H7 (cell line): Measurements from ENCODE around the gene MYBPHL. TPM values are rescaled to one million over a fixed set of nuclear protein-coding genes. Genes with fewer than 3 reads are reported as not detected.

Experiments used
- DNase-seq: peaks from one replicate; pipeline ENCODE4 v3.0.0; 2012
- H3K27me3 ChIP-seq: 2 replicates; pipeline ENCODE4 v1.6.0; 2011; ENCODE audit warnings: mild to moderate bottlenecking, low read length; ENCODE audit not compliant: control insufficient read depth, insufficient read depth
- H3K36me3 ChIP-seq: replicated peaks from 2 replicates; pipeline ENCODE4 v1.5.1; 2011; ENCODE audit warnings: low read length; ENCODE audit not compliant: control insufficient read depth, insufficient read depth
- H3K4me3 ChIP-seq: 2 replicates; pipeline ENCODE4 v1.5.1; 2011; ENCODE audit warnings: low read depth, mild to moderate bottlenecking, control low read depth, low read length, moderate library complexity; ENCODE audit not compliant: insufficient read depth
- total RNA-seq: library from RNA; depleted of rRNA; stranded (reverse); fragments of >200 nt; shearing (Covaris generic); gene quantifications from 2 replicates; pipeline ENCODE4 v1.2.3, GENCODE V29; 2014; rRNA removed

MYBPHL gene, protein sequence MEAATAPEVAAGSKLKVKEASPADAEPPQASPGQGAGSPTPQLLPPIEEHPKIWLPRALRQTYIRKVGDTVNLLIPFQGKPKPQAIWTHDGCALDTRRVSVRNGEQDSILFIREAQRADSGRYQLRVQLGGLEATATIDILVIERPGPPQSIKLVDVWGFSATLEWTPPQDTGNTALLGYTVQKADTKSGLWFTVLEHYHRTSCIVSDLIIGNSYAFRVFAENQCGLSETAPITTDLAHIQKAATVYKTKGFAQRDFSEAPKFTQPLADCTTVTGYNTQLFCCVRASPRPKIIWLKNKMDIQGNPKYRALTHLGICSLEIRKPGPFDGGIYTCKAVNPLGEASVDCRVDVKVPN
- not detected in 2 replicates for total RNA-seq

DNA sequence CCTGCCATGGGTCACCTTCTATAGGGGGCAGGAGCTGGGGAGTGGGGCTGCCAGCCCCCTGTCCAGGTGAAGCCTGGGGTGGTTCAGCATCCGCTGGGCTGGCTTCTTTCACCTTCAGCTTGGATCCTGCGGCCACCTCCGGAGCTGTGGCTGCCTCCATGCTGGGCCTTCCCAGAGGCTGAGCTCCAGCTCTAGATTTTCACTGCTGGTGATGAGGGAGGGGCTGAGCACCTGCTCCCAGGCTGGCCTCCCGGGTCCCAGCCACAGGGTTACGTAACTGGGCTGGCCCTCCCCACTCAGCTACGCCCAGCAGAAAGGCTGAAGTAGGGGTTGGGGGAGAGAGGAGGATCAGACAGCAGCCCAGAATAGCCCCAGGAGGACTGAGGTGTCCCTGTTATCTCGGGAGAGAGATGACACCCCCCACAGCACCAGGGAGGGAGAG, at the start of gene MYBPHL:
TSS of gene MYBPHL (minus strand) at position 180 of the 442 bp plus-strand sequence. CDS start at position 160, 20 bp downstream.
- H3K27me3 ChIP-seq = no peaks in the 10 kb centered on the region
- peaks cover 2% of the 10 kb centered on the region; the same call in 1 of the 2 replicates for H3K36me3 ChIP-seq
- no peak within 1 kb of the TSS for H3K4me3 ChIP-seq
- DNase-seq = peak; percentile 60

DNA sequence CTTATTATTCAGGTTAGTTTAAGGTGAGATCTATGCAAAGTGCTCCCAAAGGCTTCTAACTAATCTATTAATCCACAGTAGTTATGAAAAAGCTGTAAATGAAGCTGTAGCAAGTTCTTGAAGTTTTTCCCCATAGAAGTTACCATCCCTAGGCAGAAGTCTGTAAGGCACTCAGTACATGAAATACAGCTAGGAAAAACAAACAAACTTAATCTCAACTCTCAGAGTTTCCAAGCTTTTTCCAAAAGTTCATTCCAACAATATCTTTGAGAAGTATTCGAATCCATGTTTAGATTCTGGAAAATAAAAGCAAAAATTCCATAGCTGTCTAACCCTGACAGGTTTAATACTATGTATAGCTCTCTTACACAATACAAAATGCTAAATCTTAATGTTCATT, 49.7 kb upstream of the MYBPHL start:
- peaks cover 6% of the 10 kb centered on the region for H3K36me3 ChIP-seq
- no peak overlapping the region for H3K4me3 ChIP-seq
- DNase-seq = no peak
- H3K27me3 ChIP-seq = no peaks in the 10 kb centered on the region

DNA sequence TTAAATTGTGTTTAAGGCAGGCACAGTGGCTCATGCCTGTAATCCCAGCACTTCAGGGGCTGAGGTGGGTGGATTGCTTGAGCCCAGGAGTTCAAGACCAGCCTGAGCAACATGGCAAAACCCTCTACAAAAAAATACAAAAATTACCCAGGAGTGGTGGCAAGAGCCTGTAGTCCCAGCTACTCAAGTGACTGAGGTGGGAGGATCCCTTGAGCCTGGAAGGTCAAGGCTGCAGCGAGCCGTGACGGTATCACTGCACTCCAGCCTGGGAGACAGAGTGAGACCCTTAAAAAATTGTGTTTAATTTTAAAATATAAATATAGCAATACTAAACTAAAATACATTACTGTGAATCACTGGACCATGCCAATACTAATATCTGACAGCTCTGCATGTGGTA, 48.1 kb upstream of the MYBPHL start:
- DNase-seq = no peak
- Histone ChIP-seq H3K36me3 (peaks cover 11% of the 10 kb centered on the region), H3K4me3 (no peak overlapping the region), H3K27me3 (no peaks in the 10 kb centered on the region)

DNA sequence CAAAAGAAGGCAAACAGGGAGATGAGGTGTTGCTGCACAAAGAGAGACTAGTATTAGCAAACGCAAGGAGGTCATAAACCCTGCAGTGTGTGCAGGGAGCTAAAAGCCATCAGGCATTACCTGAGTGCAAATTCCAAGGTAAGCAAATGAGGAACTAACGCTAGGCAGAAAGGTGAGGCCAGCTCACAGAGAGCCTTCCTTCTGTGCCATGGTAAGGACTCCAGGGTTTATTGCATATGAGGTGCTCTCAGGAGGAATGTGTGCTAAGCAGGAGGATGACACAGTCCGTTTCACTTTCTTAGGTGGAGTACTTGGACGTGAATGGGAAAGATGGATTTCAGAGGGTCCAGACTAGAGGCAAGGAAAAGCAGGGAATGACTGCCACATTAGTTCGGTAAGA, 44.6 kb upstream of the MYBPHL start:
- H3K36me3 ChIP-seq = peaks cover 17% of the 10 kb centered on the region
- H3K27me3 ChIP-seq = no peaks in the 10 kb centered on the region
- DNase-seq = no peak
- no peak overlapping the region for H3K4me3 ChIP-seq

DNA sequence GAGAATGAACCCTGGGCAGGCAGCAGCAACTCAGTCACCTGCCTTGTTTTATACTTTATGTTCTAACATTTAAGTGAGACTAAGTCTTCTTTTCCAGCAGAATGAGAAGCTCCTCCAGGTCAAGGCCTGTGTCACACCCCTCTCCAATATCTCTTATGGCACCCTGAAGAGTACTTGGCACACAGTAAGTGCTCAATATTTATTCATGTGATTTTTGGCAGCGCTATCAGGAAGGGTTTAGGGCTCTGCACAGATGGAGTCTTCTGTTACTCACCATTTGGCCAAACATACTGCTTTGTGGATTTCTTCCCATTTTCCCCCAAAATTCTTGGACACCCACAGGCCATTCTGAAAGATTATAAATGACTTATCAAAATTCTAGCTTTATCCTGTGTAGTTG, 43.8 kb upstream of the MYBPHL start:
- DNase-seq = no peak
- Histone ChIP-seq H3K36me3 (peaks cover 17% of the 10 kb centered on the region), H3K4me3 (no peak overlapping the region), H3K27me3 (no peaks in the 10 kb centered on the region)

DNA sequence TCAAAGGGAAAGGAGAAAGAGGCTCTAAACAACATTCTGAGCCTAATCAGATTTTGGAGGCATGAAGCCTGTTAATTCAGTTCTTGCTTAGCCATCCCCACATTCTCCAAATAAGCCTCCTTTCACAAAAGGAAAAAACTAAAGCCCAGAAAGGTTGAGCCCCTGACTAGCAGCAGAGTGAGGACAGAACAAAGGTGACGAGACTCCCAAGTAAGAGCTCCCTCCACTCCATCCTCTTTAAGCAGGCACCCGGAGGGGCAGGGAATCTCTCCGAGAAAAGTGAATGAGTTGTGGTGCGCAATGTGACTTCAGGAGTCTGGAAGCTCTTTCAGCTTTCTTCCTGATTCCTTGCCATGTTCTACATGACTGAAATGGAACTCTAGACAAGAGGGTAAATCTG, 43.4 kb upstream of the MYBPHL start:
- DNase-seq = no peak
- H3K27me3 ChIP-seq = no peaks in the 10 kb centered on the region
- peaks cover 17% of the 10 kb centered on the region for H3K36me3 ChIP-seq
- H3K4me3 ChIP-seq = no peak overlapping the region

DNA sequence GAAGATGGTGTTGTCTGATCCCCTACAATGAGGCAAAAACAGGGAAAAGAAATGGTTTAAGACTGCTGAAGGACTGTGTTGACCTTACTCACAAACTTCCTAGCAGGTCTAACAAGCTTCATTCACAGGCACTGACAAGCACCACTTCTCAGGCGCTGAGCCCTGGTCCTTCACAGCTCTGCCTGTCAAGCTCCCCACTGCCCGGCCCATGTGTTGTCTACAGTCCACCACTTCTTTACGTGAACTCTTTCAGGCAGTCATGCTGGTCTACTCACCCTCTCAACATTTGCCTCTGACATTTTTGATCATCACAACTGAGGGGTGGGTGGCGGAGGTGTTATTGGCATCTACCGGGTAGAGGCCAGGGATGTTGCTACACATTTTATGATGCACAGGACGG, 40.7 kb upstream of the MYBPHL start:
- DNase-seq = no peak
- no peaks in the 10 kb centered on the region for H3K27me3 ChIP-seq
- no peak overlapping the region for H3K4me3 ChIP-seq
- peaks cover 20% of the 10 kb centered on the region for H3K36me3 ChIP-seq

DNA sequence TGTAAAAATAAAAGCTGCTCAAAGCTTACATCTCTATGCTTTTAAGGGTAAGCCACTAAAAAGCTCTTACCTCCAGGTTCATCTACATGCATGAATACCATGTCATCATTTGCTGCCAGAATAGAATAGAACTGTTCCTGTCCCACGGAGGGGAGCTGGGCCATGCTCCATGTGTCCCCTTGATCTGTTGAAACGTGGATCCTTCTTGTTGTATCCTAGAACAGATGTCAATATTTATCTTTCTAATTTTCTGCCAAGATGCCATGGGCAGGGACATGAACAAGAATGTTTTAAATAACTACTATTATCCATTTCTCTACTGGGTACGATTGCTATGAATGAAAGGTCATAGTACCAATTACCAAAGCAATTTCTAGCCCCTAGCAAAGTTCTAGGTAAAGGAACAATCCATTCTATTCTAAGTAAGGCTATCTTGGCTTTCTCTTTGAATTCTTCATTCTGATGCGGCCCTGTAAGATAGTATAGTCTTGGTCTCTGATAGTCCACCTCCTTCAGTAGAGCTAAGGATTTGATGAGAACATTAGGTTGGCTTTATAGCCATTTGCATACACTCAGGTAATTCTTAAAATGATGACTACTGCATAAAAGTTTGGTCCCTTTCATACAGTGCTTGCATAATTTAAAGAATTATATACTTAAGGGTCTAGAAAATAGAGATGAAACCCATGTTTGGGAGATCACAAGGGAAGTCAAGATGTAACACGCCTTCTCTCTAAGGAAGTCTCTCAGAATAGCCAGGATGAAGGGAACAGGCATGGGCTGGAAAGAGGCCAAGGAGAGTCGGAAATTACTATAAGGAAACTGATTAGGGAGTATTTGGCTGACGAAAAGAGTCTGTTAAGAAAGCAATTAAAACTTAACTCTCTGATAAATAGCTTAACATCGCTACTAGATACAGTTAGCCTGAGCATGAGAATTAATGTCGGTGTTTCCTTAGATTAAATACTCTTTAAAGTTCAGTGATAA, 35.4 kb upstream of the MYBPHL start:
- H3K4me3 ChIP-seq = no peak overlapping the region
- no peak for DNase-seq
- no peaks in the 10 kb centered on the region for H3K27me3 ChIP-seq
- H3K36me3 ChIP-seq = peaks cover 20% of the 10 kb centered on the region

DNA sequence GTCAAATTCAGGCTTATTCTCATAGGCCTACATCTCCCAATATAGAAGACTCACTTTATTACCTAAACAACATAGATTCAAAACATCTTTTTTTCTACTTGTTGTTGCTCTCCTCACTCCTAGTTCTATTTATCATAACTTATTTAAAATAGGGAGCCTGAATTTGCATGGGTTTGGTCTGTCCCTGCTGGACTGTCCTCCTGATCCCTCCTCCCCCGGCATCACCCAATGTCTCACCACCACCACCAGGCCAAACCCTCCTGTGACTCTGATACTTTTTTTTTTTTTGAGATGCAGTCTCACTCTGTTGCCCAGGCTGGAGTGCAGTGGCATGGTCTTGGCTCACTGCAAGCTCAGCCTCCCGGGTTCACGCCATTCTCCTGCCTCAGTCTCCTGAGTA, 31.8 kb upstream of the MYBPHL start:
- DNase-seq = no peak
- Histone ChIP-seq H3K27me3 (no peaks in the 10 kb centered on the region), H3K36me3 (peaks cover 23% of the 10 kb centered on the region), H3K4me3 (no peak overlapping the region)

DNA sequence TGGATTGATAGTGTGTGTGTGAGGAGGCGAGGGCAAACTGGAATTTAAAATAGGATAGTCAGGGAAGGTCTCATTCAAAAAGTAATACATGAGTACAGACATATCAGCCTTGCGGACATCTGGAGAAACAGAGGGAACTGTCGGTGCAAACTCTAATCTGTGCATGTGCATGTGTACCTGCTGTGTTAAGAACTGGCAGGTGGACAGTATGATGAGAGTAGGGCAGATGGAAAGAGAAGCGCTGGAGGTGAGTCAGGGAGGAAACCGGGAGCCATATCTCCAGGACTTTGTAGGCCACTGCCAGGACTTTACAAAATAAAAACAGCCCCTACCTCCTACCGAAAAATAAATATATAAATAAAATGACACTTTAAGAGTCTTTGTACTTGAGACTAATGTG, 31.3 kb upstream of the MYBPHL start:
- no peak overlapping the region for H3K4me3 ChIP-seq
- no peaks in the 10 kb centered on the region for H3K27me3 ChIP-seq
- no peak for DNase-seq
- peaks cover 22% of the 10 kb centered on the region for H3K36me3 ChIP-seq

DNA sequence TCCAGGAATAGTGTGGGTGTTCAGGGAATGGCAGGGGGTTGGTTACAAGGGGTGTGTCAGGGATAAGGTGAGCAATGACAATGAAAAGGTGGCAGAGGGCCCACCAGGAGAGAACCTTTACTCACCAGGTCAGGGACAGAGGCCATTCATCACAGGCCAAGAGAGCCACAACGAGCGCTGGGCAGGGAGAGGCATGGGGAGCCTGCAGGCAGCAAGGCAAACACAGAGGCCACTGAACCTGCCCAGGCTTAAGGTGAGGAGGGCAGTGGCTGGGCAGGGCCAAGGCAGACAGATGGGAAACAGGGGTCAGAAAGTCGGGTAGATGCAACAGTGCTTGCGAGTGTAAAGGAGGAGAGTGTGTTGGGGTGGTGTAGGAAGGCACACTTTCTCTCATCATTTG, 28.3 kb upstream of the MYBPHL start:
- Histone ChIP-seq H3K4me3 (no peak overlapping the region), H3K36me3 (peaks cover 12% of the 10 kb centered on the region), H3K27me3 (no peaks in the 10 kb centered on the region)
- no peak for DNase-seq

DNA sequence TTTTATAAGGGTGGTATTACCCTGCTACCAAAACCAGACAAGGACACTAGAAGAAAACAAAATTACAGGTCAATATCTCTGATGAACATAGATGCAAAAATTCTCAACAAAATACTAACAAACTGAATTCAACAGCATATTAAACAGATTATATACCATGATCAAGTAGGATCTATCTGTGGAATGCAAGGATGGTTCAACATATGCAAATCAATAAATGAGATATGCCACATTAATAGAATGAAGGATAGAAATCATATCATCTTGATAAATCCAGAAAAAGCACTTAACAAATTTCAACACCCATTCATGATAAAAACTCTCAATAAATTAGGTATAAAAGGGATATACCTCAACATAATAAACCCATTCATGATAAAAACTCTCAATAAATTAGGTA, 24.3 kb upstream of the MYBPHL start:
- H3K36me3 ChIP-seq = peaks cover 14% of the 10 kb centered on the region
- H3K27me3 ChIP-seq = no peaks in the 10 kb centered on the region
- no peak for DNase-seq
- H3K4me3 ChIP-seq = no peak overlapping the region

DNA sequence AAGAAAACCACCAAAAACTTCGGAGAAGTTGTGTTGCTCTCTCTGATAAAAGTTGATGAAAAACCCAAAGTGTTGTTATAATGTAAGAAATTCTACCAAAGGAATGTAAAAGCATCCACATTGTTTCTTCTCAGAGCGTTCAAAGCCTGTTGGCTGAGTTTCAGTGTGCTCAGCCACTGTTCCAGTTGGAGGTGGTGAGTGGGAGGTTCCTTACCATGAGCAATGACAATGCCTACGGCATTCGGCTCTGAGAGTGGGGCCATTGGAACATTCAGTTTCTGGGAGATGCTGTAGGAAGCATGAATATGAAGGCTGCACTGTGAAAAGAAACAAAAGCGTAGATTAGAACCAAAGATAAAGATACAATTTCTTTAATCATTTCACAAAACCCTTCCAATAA, 20.5 kb upstream of the MYBPHL start:
- no peak overlapping the region for H3K4me3 ChIP-seq
- peaks cover 15% of the 10 kb centered on the region for H3K36me3 ChIP-seq
- no peak for DNase-seq
- H3K27me3 ChIP-seq = no peaks in the 10 kb centered on the region

DNA sequence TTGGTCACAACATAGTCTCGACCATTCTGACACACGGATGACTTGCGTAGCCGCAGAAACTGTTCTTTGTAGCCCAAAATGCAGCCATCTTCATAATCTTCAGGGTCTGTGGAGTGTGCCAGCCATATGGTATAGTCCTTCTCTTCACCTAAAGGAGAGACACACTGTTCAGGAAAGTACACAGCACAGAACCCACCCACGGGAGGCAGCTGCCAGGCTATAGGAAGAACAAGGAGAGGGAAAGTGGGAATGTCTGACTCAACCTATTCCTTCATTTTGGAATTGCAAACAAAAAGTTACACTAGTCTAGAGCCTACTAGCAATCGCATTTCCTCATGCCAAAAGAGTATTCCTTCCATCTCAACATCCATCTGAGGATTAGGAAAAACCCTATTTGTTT, 16.2 kb upstream of the MYBPHL start:
- Histone ChIP-seq H3K4me3 (no peak overlapping the region), H3K36me3 (peaks cover 22% of the 10 kb centered on the region)

DNA sequence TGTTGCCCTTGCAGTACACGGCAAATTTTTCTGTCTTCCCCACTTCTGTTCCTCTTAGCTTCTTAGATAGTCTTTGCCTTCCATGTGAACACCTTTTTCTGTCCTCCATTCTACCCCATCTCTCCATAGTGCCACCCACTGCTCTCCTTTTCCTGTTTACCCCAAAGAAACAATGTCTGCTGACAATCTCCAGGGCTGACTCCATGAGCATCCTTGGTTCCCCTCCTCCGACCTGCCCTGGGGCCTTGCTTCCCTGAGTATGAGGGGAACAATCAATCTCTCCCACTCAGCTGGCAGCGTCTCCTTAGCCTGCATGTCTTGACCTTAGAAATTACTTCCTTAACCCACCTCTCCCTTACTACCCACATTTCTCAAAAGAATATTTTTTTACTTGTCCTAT, 12.3 kb upstream of the MYBPHL start:
- DNase-seq = no peak
- peaks cover 29% of the 10 kb centered on the region for H3K36me3 ChIP-seq
- H3K27me3 ChIP-seq = no peaks in the 10 kb centered on the region
- no peak overlapping the region for H3K4me3 ChIP-seq

More for the DNA sequence above, 16.2 kb upstream of the MYBPHL start:
- DNase-seq = no peak
- no peaks in the 10 kb centered on the region for H3K27me3 ChIP-seq
